Measurements from ENCODE around the gene E4F1.

- TF ChIP-seq, protein P1, sequence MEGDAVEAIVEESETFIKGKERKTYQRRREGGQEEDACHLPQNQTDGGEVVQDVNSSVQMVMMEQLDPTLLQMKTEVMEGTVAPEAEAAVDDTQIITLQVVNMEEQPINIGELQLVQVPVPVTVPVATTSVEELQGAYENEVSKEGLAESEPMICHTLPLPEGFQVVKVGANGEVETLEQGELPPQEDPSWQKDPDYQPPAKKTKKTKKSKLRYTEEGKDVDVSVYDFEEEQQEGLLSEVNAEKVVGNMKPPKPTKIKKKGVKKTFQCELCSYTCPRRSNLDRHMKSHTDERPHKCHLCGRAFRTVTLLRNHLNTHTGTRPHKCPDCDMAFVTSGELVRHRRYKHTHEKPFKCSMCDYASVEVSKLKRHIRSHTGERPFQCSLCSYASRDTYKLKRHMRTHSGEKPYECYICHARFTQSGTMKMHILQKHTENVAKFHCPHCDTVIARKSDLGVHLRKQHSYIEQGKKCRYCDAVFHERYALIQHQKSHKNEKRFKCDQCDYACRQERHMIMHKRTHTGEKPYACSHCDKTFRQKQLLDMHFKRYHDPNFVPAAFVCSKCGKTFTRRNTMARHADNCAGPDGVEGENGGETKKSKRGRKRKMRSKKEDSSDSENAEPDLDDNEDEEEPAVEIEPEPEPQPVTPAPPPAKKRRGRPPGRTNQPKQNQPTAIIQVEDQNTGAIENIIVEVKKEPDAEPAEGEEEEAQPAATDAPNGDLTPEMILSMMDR (IDR thresholded peaks at IDR 0.05; ENCODE audit: low read depth, low read length) = no peak
- TF ChIP-seq, protein P2, sequence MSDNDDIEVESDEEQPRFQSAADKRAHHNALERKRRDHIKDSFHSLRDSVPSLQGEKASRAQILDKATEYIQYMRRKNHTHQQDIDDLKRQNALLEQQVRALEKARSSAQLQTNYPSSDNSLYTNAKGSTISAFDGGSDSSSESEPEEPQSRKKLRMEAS (IDR thresholded peaks at IDR 0.05; ENCODE audit: low read depth, low read length) = no peak
Observed at GRCh38 chr16:2179576-2179975, 43.8 kb upstream of the E4F1 start.

Measured in NB4 (cell line).